SU-DHL-6 (cell line): Measurements from ENCODE around the gene TGIF1.

ENCODE experiments used
- H2AFZ ChIP-seq: fragments of 200-600 bp; sonication (generic); 2 replicates; pipeline ENCODE4 v1.6.1; 2014; ENCODE audit warnings: low read depth, mild to moderate bottlenecking, moderate library complexity, mixed read lengths, antibody characterized with exemption, low read length; ENCODE audit not compliant: severe bottlenecking
- H3F3A ChIP-seq: fragments of 200-600 bp; shearing (Covaris generic); 2 replicates; pipeline ENCODE4 v1.6.0; 2016; ENCODE audit warnings: antibody characterized with exemption, mild to moderate bottlenecking; ENCODE audit not compliant: insufficient read depth
- H3K27ac ChIP-seq: fragments of 200-600 bp; sonication (generic); 2 replicates; pipeline ENCODE4 v1.5.1; 2016; ENCODE audit warnings: low read depth, mild to moderate bottlenecking, low read length, moderate library complexity, mixed read lengths
- H3K27me3 ChIP-seq: fragments of 200-600 bp; sonication (generic), shearing (Covaris generic); 2 replicates; pipeline ENCODE4 v1.6.0; 2014; ENCODE audit warnings: mild to moderate bottlenecking, low read length
- H3K36me3 ChIP-seq: fragments of 200-600 bp; sonication (generic); 2 replicates; pipeline ENCODE4 v1.6.1; 2014; ENCODE audit warnings: mild to moderate bottlenecking, low read length, mixed read lengths
- H3K4me2 ChIP-seq: fragments of 300-600, 200-600 bp; shearing (Covaris generic), sonication (generic); 2 replicates; pipeline ENCODE4 v1.6.0; 2014; ENCODE audit warnings: low read length, low read depth, mild to moderate bottlenecking; ENCODE audit not compliant: poor library complexity, severe bottlenecking
- H3K4me3 ChIP-seq: fragments of 200-600 bp; sonication (generic); 2 replicates; pipeline ENCODE4 v1.5.1; 2014; ENCODE audit warnings: antibody characterized with exemption, low read length, mild to moderate bottlenecking, mixed read lengths; ENCODE audit not compliant: insufficient read depth, poor library complexity, severe bottlenecking
- H3K79me2 ChIP-seq: fragments of 200-600 bp; sonication (generic); 2 replicates; pipeline ENCODE4 v1.6.1; 2014; ENCODE audit warnings: mild to moderate bottlenecking, low read length, moderate library complexity; ENCODE audit not compliant: insufficient read depth
- H3K9ac ChIP-seq: fragments of 200-600 bp; sonication (generic); 2 replicates; pipeline ENCODE4 v1.7.0; 2014; ENCODE audit warnings: mild to moderate bottlenecking, low read length
- H3K9me2 ChIP-seq: fragments of 200-600 bp; sonication (generic); replicated peaks from 2 replicates; pipeline ENCODE4 v1.6.1; 2014; ENCODE audit warnings: low read length; ENCODE audit not compliant: insufficient read depth
- H3K9me3 ChIP-seq: fragments of 200-600 bp; sonication (generic); 2 replicates; pipeline ENCODE4 v1.6.1; 2014; ENCODE audit warnings: low read length, mixed read lengths; ENCODE audit not compliant: insufficient read depth
- H4K20me1 ChIP-seq: fragments of 200-600 bp; sonication (generic); 2 replicates; pipeline ENCODE4 v1.6.1; 2014; ENCODE audit warnings: low read depth, mild to moderate bottlenecking, antibody characterized with exemption, low read length, moderate library complexity, mixed read lengths
- CTCF ChIP-seq: fragments of 200-600 bp; sonication (generic); IDR thresholded peaks from one replicate; pipeline ENCODE4 v1.5.1; 2017; ENCODE audit warnings: antibody characterized with exemption, mild to moderate bottlenecking, low read length, moderate library complexity; ENCODE audit not compliant: insufficient read depth, poor library complexity, severe bottlenecking
- EZH2phosphoT487 ChIP-seq: fragments of 200-600 bp; sonication (generic), shearing (Covaris generic); conservative IDR thresholded peaks from 2 replicates; pipeline ENCODE4 v1.6.1; 2018; ENCODE audit warnings: mild to moderate bottlenecking, antibody characterized with exemption, low read length, moderate library complexity, mixed read lengths

The TGIF1 gene

GRCh38 chr18:3494569-3494968 is 44.6 kb downstream of the TGIF1 start:
- H3K4me2 ChIP-seq = no peak overlapping the region
- no peaks in the 10 kb centered on the region for H3F3A ChIP-seq
- no peaks in the 10 kb centered on the region for H3K36me3 ChIP-seq
- no peak for TF ChIP-seq EZH2phosphoT487
- no peak for TF ChIP-seq CTCF
- H2AFZ ChIP-seq = no peak overlapping the region
- H3K79me2 ChIP-seq = no peaks in the 10 kb centered on the region
- H3K27ac ChIP-seq = no peak overlapping the region
- H3K9ac ChIP-seq = no peak overlapping the region
- no peaks in the 10 kb centered on the region for H3K9me2 ChIP-seq
- H3K9me3 ChIP-seq = no peaks in the 10 kb centered on the region
- no peak overlapping the region for H3K4me3 ChIP-seq
- H4K20me1 ChIP-seq = no peaks in the 10 kb centered on the region
- no peaks in the 10 kb centered on the region for H3K27me3 ChIP-seq

GRCh38 chr18:3495691-3496430 is 45.9 kb downstream of the TGIF1 start:
- Histone ChIP-seq H3K4me3 (no peak overlapping the region), H3K9me3 (no peaks in the 10 kb centered on the region), H3K9ac (no peak overlapping the region), H3F3A (no peaks in the 10 kb centered on the region), H3K9me2 (no peaks in the 10 kb centered on the region), H3K27me3 (no peaks in the 10 kb centered on the region), H4K20me1 (no peaks in the 10 kb centered on the region), H3K79me2 (no peaks in the 10 kb centered on the region), H2AFZ (no peak overlapping the region), H3K36me3 (no peaks in the 10 kb centered on the region), H3K4me2 (no peak overlapping the region), H3K27ac (no peak overlapping the region)
- no peak for TF ChIP-seq EZH2phosphoT487
- TF ChIP-seq CTCF = no peak

GRCh38 chr18:3498698-3499471 is 48.9 kb downstream of the TGIF1 start:
- Histone ChIP-seq H3K27ac (no peak overlapping the region), H3K9me2 (no peaks in the 10 kb centered on the region), H4K20me1 (no peaks in the 10 kb centered on the region), H3K9ac (no peak overlapping the region), H2AFZ (no peak overlapping the region), H3K9me3 (no peaks in the 10 kb centered on the region), H3F3A (no peaks in the 10 kb centered on the region), H3K27me3 (no peaks in the 10 kb centered on the region), H3K4me2 (no peak overlapping the region), H3K79me2 (no peaks in the 10 kb centered on the region), H3K36me3 (no peaks in the 10 kb centered on the region), H3K4me3 (no peak overlapping the region)
- TF ChIP-seq EZH2phosphoT487 = no peak
- TF ChIP-seq CTCF = no peak
